Measurements from ENCODE around the gene KLHDC9.
A peak's percentile ranks its signal among the peaks of the same experiment; 100 is the strongest.

KLHDC9 gene

GRCh38 chr1:161077426-161077825 is 20.7 kb upstream of the KLHDC9 start:
- no peak for DNase-seq

DNA sequence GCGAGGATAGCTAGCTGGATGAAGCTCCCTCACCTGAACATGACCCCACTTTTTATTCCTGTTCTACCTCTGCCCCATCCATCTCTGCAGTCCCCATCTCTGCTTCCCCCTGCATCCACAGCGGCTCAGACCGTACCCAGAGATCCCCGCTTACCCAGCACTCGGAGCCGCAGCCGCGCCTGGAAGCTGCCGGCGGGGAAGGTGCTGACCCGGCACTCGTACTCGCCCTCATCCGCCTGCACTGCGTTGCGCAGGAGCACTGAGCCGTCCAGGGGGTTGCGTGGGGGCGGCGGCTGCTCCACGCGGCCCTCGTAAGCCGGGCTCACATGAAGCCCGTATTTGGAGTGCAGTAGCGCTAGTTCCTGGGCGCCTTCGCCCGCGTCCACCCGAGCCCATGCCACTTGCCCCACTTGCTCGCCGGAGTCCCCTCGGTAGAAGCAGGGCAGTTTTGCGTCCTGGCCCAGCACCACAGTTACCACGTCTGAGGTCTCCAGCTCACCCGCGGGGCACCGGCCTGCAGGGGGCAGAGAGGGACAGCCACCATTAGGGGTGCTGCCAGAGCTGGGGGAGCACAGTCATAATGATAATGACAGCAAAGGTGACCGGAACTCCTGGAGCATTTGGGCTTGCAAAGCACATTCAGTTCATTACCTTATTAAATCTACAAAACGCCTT is 18.6 kb upstream of the KLHDC9 start:
- no peak for DNase-seq

DNA sequence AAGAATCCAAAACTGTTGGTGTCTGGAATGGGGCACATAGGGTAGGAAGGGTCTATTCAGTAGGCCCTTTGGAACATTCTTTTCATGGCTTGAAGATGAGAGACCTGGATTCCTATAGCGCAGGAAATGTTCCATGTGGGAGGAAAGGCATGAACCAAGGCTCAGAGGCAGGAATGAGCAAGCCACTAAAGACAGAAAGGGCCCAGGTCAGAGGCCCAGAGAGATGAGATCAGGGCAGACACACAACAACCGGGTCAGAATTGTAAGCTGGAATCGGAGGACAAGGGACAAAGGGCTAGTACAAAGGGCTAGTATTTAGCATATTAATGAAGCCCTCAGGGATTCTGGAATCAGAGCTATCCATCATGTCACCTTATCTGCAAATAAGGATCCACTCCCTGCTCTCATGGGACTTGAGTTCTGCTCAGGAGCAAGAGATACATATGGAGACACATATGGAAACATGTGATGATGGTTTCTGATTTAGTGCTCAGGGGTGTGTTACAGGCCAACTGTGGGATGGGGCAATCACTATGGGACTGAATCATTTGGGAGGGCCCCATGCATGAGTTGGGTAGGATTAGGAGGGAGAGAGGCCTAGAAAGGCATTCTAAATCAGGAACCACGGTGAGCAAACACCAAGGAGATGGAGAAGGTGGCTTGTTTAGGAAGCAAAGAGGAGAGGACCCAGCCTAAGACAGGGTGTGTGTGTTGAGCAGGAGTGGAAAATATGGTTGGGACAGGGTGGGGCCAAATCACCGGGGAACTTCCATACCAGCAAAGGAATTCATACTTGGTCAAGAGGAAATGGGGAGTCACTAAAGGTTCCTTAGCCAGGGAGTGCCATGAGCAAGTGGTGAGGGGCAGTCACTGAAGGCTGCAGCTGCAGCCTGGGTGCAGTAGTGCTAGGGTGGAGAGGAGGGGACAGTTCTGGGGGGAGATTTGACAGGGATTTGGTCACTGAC is 17.4 kb upstream of the KLHDC9 start:
- no peak for DNase-seq

GRCh38 chr1:161081519-161081918 is 16.6 kb upstream of the KLHDC9 start:
- no peak for DNase-seq

DNA sequence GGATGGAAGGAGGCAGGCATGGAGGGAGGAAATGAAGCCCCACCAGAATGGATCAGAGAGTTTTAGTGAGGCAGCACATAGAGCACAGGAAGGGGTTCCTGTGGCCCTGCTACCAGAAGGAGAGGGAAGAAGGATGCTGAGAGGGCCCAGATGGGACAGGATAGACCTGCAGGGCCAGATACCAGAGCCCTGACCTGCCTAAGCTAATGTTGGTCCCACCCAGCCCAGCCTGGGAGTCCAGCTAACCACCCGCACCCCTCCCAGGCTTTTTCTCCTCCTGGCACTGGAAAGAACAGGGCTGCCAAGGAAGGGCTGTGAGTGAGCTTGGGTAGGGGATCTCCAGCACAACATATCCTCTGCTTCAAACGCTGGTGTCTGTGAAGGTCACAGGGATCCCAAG is 15.7 kb upstream of the KLHDC9 start:
- no peak for DNase-seq

GRCh38 chr1:161082996-161083747 is 15.0 kb upstream of the KLHDC9 start:
- DNase-seq: no peak

- DNase-seq: no peak
These were observed 14.2 kb upstream of the KLHDC9 start for GRCh38 chr1:161083748-161084596.

DNA sequence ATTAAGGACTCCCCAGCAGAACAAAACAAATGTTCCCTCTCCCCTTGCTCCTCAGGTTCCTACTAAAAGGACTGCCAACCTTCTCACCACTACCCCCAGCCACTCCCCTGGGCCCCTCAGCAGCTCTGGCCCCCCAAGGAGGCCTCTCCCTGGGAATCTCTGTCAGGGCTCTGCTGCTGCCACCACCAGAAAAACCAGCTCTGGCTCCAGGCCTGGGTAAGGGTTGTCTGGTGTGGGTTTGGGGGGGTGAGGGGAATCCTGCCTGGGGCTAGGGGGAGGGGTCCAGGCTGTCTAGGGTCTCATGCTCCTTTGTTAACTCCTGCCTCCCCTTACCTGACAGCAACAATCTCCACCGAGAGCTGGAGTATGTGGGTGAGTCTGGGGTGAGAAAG is 13.6 kb upstream of the KLHDC9 start:
- no peak for DNase-seq

DNA sequence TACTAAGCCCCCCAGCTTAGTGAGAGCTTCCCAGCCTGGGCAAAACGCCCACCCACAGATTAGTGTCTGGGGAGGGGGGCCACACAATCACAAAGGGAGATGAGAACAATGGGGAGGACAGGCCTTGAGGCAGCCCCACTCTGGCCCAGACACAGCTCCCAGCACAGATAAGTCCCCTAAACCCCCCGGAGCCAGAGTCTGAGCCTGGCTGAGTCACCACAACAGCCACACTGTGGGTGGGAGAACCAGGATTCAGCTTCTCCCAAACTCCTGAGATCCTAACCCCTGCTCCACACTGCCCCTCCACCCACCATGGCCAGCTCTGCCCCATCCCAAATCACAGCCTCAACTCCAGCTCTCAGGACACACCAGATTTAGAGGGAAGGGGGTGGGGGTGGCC is 13.0 kb upstream of the KLHDC9 start:
- no peak for DNase-seq

- DNase-seq: no peak
These were observed 11.7 kb upstream of the KLHDC9 start for GRCh38 chr1:161086457-161086856.

DNA sequence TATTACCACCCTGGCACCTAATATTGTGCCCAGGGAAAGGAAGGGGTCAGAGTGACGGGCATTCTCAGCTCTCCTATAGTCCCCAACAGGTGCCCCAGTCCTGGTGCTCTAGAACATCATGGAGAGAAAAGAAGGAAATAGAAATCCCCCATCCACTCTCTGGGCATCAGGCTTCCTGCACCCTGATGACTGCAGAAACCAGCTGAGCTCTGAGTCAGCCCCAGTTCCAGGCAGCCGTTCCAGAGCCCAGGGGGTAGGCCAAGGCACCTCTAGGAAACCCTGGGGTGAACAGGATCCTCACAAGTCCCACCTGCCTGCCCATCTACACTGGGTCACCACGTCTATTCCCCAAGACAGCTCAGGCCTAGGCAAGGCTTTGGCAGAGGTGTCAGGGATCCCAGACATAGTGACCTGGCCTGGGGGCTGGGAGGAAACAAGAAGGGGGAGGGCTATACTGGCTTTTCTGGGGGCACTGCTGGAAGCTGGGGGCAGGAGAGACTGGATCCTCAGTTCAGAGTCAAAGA is 9.5 kb upstream of the KLHDC9 start:
- DNase-seq: no peak

GRCh38 chr1:161089251-161089924 is 8.8 kb upstream of the KLHDC9 start, which contains the start of gene NECTIN4:
TSS of gene NECTIN4 (minus strand) at chr1:161089558. CDS start at chr1:161089296, 262 bp downstream.
- peak; percentile 44 for DNase-seq

GRCh38 chr1:161089938-161090337 is 8.2 kb upstream of the KLHDC9 start:
- DNase-seq: no peak

GRCh38 chr1:161090617-161091016 is 7.5 kb upstream of the KLHDC9 start:
- DNase-seq: no peak

DNA sequence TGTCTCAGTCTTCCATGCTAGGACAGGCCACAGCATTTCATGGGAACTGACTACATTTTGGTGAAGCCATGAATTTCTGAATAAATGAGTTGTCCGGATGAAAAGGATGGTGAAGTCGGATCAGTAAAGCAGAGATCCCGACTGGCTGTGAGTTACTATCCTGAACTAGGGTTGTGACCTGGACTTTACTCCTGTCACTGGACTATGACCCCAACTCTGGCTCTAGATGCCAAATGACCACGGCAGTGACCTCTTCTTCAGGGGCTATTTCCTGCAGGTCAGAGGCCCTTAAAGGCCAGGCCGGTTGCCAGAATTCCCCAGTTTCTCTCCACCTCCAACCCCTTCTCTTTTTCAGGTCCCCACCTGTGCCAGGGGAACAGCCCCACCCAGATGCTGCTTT is 7.1 kb upstream of the KLHDC9 start:
- no peak for DNase-seq

GRCh38 chr1:161091796-161092507 is 6.2 kb upstream of the KLHDC9 start:
- no peak for DNase-seq

- no peak for DNase-seq
These were observed 5.5 kb upstream of the KLHDC9 start for GRCh38 chr1:161092621-161093028.

GRCh38 chr1:161094481-161094880 is 3.7 kb upstream of the KLHDC9 start:
- DNase-seq: no peak

- DNase-seq: no peak
These were observed 2.9 kb upstream of the KLHDC9 start for GRCh38 chr1:161095230-161095629.

GRCh38 chr1:161096015-161096414 is 2.1 kb upstream of the KLHDC9 start:
- no peak for DNase-seq

GRCh38 chr1:161096530-161096929 is 1.6 kb upstream of the KLHDC9 start:
- no peak for DNase-seq

Data from DMS79 treated with DMSO at 0.1 percent for 48 hours (cell line).